ENCODE results near the gene PTPN14.
A peak's percentile ranks its signal among the peaks of the same experiment; 100 is the strongest.

PTPN14 gene

GRCh38 chr1:214445831-214446614 lies 105.4 kb downstream of the PTPN14 start (continued):
- TF ChIP-seq, protein P1, sequence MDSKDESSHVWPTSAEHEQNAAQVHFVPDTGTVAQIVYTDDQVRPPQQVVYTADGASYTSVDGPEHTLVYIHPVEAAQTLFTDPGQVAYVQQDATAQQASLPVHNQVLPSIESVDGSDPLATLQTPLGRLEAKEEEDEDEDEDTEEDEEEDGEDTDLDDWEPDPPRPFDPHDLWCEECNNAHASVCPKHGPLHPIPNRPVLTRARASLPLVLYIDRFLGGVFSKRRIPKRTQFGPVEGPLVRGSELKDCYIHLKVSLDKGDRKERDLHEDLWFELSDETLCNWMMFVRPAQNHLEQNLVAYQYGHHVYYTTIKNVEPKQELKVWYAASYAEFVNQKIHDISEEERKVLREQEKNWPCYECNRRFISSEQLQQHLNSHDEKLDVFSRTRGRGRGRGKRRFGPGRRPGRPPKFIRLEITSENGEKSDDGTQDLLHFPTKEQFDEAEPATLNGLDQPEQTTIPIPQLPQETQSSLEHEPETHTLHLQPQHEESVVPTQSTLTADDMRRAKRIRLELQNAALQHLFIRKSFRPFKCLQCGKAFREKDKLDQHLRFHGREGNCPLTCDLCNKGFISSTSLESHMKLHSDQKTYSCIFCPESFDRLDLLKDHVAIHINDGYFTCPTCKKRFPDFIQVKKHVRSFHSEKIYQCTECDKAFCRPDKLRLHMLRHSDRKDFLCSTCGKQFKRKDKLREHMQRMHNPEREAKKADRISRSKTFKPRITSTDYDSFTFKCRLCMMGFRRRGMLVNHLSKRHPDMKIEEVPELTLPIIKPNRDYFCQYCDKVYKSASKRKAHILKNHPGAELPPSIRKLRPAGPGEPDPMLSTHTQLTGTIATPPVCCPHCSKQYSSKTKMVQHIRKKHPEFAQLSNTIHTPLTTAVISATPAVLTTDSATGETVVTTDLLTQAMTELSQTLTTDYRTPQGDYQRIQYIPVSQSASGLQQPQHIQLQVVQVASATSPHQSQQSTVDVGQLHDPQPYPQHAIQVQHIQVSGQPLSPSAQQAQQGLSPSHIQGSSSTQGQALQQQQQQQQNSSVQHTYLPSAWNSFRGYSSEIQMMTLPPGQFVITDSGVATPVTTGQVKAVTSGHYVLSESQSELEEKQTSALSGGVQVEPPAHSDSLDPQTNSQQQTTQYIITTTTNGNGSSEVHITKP (tag by site-specific recombination; IDR thresholded peaks at IDR 0.05) = peak; percentile 52
- no peak for TF ChIP-seq ZNF169 (tag by site-specific recombination; IDR thresholded peaks at IDR 0.05)
- peak; percentile 83 for TF ChIP-seq ZNF843 (tag by site-specific recombination; IDR thresholded peaks at IDR 0.05)
- peak; percentile 44; the same call in 1 of the 2 replicates for TF ChIP-seq ZBTB1 (tag by site-specific recombination; IDR thresholded peaks at IDR 0.05)
- no peak for TF ChIP-seq ZNF223 (tag by site-specific recombination; IDR thresholded peaks at IDR 0.05)
- no peak for TF ChIP-seq BCL11B (tag by site-specific recombination; IDR thresholded peaks at IDR 0.05; ENCODE audit: low read depth)
- TF ChIP-seq ZNF214 (tag by site-specific recombination; IDR thresholded peaks at IDR 0.05; ENCODE audit: borderline replicate concordance) = no peak
- 0 out of 2 replicates have a peak, but pooled peaks have one; percentile 53 for TF ChIP-seq ZNF660 (tag by site-specific recombination; IDR thresholded peaks at IDR 0.05)
- TF ChIP-seq ZNF596 (tag by site-specific recombination; IDR thresholded peaks at IDR 0.05) = no peak
- TF ChIP-seq, protein P2, sequence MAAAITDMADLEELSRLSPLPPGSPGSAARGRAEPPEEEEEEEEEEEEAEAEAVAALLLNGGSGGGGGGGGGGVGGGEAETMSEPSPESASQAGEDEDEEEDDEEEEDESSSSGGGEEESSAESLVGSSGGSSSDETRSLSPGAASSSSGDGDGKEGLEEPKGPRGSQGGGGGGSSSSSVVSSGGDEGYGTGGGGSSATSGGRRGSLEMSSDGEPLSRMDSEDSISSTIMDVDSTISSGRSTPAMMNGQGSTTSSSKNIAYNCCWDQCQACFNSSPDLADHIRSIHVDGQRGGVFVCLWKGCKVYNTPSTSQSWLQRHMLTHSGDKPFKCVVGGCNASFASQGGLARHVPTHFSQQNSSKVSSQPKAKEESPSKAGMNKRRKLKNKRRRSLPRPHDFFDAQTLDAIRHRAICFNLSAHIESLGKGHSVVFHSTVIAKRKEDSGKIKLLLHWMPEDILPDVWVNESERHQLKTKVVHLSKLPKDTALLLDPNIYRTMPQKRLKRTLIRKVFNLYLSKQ (tag by site-specific recombination; IDR thresholded peaks at IDR 0.05; ENCODE audit: borderline replicate concordance) = no peak
- TF ChIP-seq ZNF585B (tag by site-specific recombination; IDR thresholded peaks at IDR 0.05) = no peak
- peak; percentile 59; the same call in 1 of the 2 replicates for TF ChIP-seq ZEB2 (tag by site-specific recombination; IDR thresholded peaks at IDR 0.05)
- no peak for TF ChIP-seq ZBTB21 (tag by site-specific recombination; IDR thresholded peaks at IDR 0.05)
- no peak for TF ChIP-seq ZNF449 (tag by site-specific recombination; IDR thresholded peaks at IDR 0.05)
- TF ChIP-seq ZNF626 (tag by site-specific recombination; IDR thresholded peaks at IDR 0.05) = no peak
- peak; percentile 93 for TF ChIP-seq SP7 (tag by site-specific recombination; IDR thresholded peaks at IDR 0.05)
- TF ChIP-seq ZNF510 (tag by site-specific recombination; IDR thresholded peaks at IDR 0.05; ENCODE audit: insufficient replicate concordance) = no peak
- 0 out of 2 replicates have a peak, but pooled peaks have one; percentile 13 for TF ChIP-seq ZFP69B (tag by site-specific recombination; IDR thresholded peaks at IDR 0.05)
- 0 out of 2 replicates have a peak, but pooled peaks have one; percentile 26 for TF ChIP-seq ZSCAN4 (tag by site-specific recombination; IDR thresholded peaks at IDR 0.05)
- TF ChIP-seq ZNF629 (tag by site-specific recombination; IDR thresholded peaks at IDR 0.05) = peak; percentile 79
- TF ChIP-seq ZNF335 (tag by site-specific recombination; conservative IDR thresholded peaks at IDR 0.05) = 0 out of 2 replicates have a peak, but pooled peaks have one; percentile 5
- peak; percentile 69 for TF ChIP-seq MZF1 (tag by site-specific recombination; IDR thresholded peaks at IDR 0.05; ENCODE audit: borderline replicate concordance)
- TF ChIP-seq INSM2 (tag by site-specific recombination; IDR thresholded peaks at IDR 0.05) = peak; percentile 82
- no peak for TF ChIP-seq KLF10 (tag by site-specific recombination; IDR thresholded peaks at IDR 0.05)
- TF ChIP-seq PRDM4 (tag by site-specific recombination; IDR thresholded peaks at IDR 0.05) = 0 out of 2 replicates have a peak, but pooled peaks have one; percentile 52

Data from HEK293 (cell line).